A549 (cell line): ENCODE data around the gene POLE.

ENCODE experiments used
- CBX8 ChIP-seq: fragments of 200-600 bp; sonication (generic); IDR thresholded peaks from 2 replicates; pipeline ENCODE4 v1.6.1; 2016
- KDM1A ChIP-seq: fragments of 200-600 bp; sonication (generic); IDR thresholded peaks from 2 replicates; pipeline ENCODE4 v1.6.1; 2016; ENCODE audit warnings: low read depth, mild to moderate bottlenecking
- POLR2A ChIP-seq: IDR thresholded peaks from 2 replicates; pipeline ENCODE4 v1.6.1; 2012; ENCODE audit warnings: mild to moderate bottlenecking, low read length
- POLR2AphosphoS2 ChIP-seq: conservative IDR thresholded peaks from 2 replicates; pipeline ENCODE4 v1.6.1; 2012; ENCODE audit warnings: low read length, improper control_type of control experiment, inconsistent platforms
- REST ChIP-seq: fragments of 200-600 bp; sonication (generic); IDR thresholded peaks from 2 replicates; pipeline ENCODE4 v1.6.1; 2016; ENCODE audit warnings: antibody characterized with exemption, mild to moderate bottlenecking, moderate library complexity
- TF ChIP-seq, protein P1 (sequence below): fragments of >200 bp; sonication (Bioruptor Twin); formaldehyde crosslinking; IDR thresholded peaks from 3 replicates; pipeline ENCODE4 v1.5.1; 2016

- TF ChIP-seq POLR2A (no peak), KDM1A (no peak), REST (no peak), POLR2AphosphoS2 (no peak), CBX8 (no peak)
- TF ChIP-seq, protein P1, sequence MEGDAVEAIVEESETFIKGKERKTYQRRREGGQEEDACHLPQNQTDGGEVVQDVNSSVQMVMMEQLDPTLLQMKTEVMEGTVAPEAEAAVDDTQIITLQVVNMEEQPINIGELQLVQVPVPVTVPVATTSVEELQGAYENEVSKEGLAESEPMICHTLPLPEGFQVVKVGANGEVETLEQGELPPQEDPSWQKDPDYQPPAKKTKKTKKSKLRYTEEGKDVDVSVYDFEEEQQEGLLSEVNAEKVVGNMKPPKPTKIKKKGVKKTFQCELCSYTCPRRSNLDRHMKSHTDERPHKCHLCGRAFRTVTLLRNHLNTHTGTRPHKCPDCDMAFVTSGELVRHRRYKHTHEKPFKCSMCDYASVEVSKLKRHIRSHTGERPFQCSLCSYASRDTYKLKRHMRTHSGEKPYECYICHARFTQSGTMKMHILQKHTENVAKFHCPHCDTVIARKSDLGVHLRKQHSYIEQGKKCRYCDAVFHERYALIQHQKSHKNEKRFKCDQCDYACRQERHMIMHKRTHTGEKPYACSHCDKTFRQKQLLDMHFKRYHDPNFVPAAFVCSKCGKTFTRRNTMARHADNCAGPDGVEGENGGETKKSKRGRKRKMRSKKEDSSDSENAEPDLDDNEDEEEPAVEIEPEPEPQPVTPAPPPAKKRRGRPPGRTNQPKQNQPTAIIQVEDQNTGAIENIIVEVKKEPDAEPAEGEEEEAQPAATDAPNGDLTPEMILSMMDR = no peak
These were observed 55.5 kb downstream of the POLE start for GRCh38 chr12:132631666-132632065.
